ENCODE measurements around the gene CFB.
"Not testable (repeated sequence)": the region's sequence is repeated elsewhere in the genome, so short reads cannot be mapped to it uniquely, and the experiment has no call there.

The CFB gene

DNA sequence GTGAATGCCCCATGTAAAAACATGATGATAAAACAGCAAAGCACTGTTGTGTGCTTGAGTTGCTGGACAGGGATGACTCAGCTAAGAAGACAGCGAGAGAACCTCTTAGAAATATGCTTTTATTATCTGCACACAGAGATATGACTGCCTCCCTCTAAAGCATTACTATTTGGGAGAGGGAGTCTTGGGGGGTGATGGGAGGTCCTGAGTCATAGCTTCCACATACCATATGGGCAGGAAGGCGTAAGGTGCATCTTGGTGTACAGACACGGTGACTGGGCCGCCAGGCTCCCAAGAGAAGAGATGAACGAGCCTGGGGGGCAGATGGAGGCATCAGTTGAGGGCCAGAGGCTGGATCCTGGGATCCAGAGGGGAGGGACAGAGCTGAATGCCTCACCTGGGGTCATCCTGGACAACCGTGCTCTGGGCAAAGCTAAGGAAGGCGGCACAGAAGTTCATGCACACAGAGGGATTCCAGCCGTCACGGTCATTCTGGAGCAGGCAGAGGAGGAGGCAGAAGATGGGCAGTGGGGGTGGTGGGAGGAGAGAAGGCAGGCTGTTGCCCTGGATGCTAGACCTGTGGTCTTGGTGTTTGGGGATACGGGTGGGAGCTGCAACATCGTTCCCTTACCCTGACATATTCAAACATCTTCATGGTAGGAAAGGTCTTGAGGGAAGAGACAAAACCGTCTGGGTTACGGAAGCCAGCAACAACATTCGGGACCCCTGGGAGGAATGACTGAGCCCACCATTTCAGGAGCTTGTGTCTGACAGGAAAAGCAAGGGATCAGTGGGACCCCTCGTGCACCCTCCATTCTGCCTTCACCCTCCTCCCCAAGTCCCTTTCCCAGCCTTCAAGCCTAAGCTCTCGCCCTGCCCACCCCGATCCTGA, 24.1 kb downstream of the CFB start:
- WGBS, 2 experiments = 95% methylated on average over 16 to 17 of the region's 17 CpGs

DNA sequence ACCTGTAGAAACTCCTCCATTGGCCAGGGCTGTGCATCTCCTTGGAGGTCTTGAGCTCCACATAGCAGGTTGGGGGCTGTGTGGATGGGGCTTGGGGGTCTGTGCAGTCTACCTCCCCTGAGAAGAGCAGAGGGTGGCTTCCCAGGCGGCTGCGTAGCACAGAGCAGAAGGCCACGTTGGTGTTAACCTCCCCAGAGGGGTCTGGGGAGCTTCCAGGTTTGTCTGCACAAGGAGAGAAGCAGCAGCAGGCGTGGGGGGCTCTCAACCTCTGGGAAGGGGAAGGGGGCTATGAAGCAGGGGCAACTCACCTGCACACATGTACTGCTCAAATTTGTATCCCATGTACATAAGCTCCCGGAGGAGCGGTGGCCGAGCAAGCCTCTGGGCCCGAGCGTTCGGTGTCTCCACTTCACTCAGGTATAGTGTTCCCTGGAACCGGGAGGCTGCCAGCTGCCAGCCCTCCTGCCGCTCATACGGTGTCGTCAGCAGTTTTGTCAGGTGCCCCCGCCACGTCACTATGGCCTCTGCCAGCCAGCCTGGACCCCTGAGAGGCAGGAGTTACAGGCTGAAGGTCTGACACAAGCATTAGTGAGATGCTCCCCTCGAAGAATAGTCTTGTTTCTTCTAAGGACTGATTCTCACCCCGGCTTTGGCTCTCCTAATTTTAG, 24.8 kb downstream of the CFB start:
- Histone ChIP-seq H3K27ac (ENCODE audit: insufficient read depth, low read depth, low read length, poor library complexity, severe bottlenecking) (peak overlapping the region; percentile 98), H3K4me1 (ENCODE audit: control insufficient read depth, insufficient read depth, low read length) (peaks cover 7% of the 10 kb centered on the region), H3K4me3 (ENCODE audit: insufficient read depth, low read depth, low read length) (peak overlapping the region; percentile 96), H3K9me3 (ENCODE audit: control insufficient read depth, low read length) (no peaks in the 10 kb centered on the region), H3K27me3 (ENCODE audit: control insufficient read depth, insufficient read depth, low read length, poor library complexity, severe bottlenecking) (no peaks in the 10 kb centered on the region), H3K36me3 (ENCODE audit: control insufficient read depth, insufficient read depth, low read length) (peaks cover 38% of the 10 kb centered on the region)
- WGBS, 2 experiments = 95% methylated on average over 18 of the region's 18 CpGs

More for the DNA sequence above, 24.1 kb downstream of the CFB start:
- peaks cover 41% of the 10 kb centered on the region for H3K36me3 ChIP-seq (ENCODE audit: control insufficient read depth, insufficient read depth, low read length)
- no peak overlapping the region for H3K4me3 ChIP-seq (ENCODE audit: insufficient read depth, low read depth, low read length)
- no peaks in the 10 kb centered on the region for H3K27me3 ChIP-seq (ENCODE audit: control insufficient read depth, insufficient read depth, low read length, poor library complexity, severe bottlenecking)
- H3K27ac ChIP-seq (ENCODE audit: insufficient read depth, low read depth, low read length, poor library complexity, severe bottlenecking) = no peak overlapping the region
- H3K9me3 ChIP-seq (ENCODE audit: control insufficient read depth, low read length) = no peaks in the 10 kb centered on the region
- H3K4me1 ChIP-seq (ENCODE audit: control insufficient read depth, insufficient read depth, low read length) = peaks cover 7% of the 10 kb centered on the region

DNA sequence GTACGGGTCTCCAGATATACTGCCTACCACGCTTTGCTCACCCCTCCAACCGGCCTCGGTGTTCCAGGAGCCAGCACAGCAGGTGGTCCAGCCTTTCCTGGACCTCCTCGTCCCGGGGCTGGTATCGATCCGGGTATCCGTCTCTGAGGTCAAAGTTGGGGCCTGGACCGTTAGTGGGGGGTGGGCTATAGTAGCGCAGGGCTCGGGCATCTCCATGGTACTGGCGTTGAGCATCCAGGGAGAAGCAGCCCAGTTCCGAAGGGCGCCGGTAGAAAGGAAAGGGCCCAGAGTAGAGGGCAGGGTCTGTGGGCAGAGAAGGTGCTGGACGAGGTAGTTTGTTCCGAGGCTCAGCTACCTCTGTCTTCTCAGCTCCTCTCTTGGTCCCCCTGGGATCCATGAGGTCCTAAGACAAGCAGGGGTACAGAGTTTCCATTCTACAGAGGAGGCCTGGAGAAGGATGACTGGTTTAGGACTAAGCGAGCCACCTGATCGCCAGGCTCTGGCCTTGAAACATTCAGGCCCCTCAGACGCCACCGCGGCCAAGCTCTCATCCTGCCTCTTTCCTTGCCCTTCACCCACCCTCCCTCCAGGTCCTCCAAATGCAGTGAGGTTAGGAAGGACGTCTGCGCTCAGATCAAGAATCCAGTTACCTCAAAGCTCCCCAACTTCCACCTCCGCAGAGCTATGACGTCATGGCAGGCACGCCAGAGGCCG, 25.5 kb downstream of the CFB start:
- 57% methylated on average over 29 of the region's 29 CpGs for WGBS, 2 experiments

DNA sequence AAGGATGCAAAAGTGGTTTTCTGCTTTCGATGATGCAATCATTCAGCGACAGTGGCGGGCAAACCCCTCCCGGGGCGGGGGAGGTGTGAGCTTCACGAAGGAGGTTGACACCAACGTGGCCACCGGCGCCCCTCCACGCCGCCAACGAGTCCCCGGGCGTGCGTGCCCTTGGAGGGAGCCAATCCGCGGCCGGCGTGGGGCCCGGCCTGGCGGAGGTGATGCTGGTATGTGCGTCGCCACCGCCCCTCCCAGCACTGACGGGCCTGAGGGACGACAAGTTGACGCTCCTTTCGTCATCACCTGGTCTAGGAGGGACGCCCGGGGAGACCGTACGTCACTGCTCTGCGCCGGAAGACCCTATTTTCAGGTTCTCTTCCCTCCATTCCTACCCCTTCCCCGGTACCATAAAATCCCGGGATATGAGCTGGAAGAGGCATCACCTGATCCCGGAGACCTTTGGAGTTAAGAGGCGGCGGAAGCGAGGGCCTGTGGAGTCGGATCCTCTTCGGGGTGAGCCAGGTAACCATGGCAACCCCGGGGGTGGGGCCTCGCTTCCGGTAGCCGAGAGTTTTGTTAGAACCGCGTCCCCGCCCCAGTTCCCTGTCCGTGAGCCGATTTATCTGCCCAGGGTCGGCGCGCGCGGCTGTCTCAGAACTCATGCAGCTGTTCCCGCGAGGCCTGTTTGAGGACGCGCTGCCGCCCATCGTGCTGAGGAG, 26.3 kb downstream of the CFB start, which contains the start of gene DXO:
Gene DXO (minus strand): TSS at position 146 of the 716 bp plus-strand sequence. CDS start 463 bp downstream, outside the sequence.
- H3K27me3 ChIP-seq (ENCODE audit: control insufficient read depth, insufficient read depth, low read length, poor library complexity, severe bottlenecking) = no peaks in the 10 kb centered on the region
- no peaks in the 10 kb centered on the region for H3K9me3 ChIP-seq (ENCODE audit: control insufficient read depth, low read length)
- H3K36me3 ChIP-seq (ENCODE audit: control insufficient read depth, insufficient read depth, low read length) = peaks cover 24% of the 10 kb centered on the region
- peak within 1 kb of the TSS; percentile 98 for H3K27ac ChIP-seq (ENCODE audit: insufficient read depth, low read depth, low read length, poor library complexity, severe bottlenecking)
- H3K4me1 ChIP-seq (ENCODE audit: control insufficient read depth, insufficient read depth, low read length) = peaks cover 7% of the 10 kb centered on the region
- 0% methylated on average over 62 of the region's 62 CpGs for WGBS, 2 experiments
- H3K4me3 ChIP-seq (ENCODE audit: insufficient read depth, low read depth, low read length) = peak within 1 kb of the TSS; percentile 96

More for the DNA sequence above, 25.5 kb downstream of the CFB start:
- no peaks in the 10 kb centered on the region for H3K27me3 ChIP-seq (ENCODE audit: control insufficient read depth, insufficient read depth, low read length, poor library complexity, severe bottlenecking)
- H3K27ac ChIP-seq (ENCODE audit: insufficient read depth, low read depth, low read length, poor library complexity, severe bottlenecking) = peak overlapping the region; percentile 98
- peaks cover 7% of the 10 kb centered on the region for H3K4me1 ChIP-seq (ENCODE audit: control insufficient read depth, insufficient read depth, low read length)
- H3K4me3 ChIP-seq (ENCODE audit: insufficient read depth, low read depth, low read length) = peak overlapping the region; percentile 96
- H3K9me3 ChIP-seq (ENCODE audit: control insufficient read depth, low read length) = no peaks in the 10 kb centered on the region
- peaks cover 31% of the 10 kb centered on the region for H3K36me3 ChIP-seq (ENCODE audit: control insufficient read depth, insufficient read depth, low read length)

DNA sequence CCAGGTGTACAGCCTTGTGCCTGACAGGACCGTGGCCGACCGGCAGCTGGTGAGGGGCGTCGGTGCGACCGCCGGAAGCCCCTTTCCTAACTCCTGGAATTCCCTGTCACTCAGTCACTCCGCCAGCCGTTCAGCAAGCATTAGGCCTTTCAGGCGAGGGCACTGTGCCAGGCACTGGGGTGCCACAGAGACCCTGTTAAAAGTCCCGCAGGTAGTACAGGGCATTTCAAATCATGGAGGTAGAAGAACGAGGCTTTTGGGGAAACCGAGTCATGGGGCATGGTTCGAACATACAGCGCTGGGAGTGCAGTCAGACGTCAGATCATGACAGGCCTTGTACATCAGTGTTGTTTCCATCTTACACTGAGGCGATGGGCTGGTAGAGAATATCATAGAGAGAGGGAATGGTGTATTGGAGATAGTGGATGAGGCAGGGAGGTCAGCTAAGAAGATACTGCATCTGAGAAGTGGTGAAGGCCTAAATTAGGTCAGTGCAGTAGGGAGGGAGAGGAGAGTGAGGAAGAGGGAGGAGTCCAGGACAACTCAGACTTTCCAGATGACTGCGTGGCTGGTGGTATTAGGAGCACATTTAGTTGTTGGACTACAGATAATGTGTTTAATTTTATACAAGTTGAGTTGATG, 26.9 kb downstream of the CFB start:
- H3K9me3 ChIP-seq (ENCODE audit: control insufficient read depth, low read length) = no peaks in the 10 kb centered on the region
- peaks cover 7% of the 10 kb centered on the region for H3K4me1 ChIP-seq (ENCODE audit: control insufficient read depth, insufficient read depth, low read length)
- peaks cover 20% of the 10 kb centered on the region for H3K36me3 ChIP-seq (ENCODE audit: control insufficient read depth, insufficient read depth, low read length)
- 17% methylated on average over 19 of the region's 19 CpGs for WGBS, 2 experiments
- no peaks in the 10 kb centered on the region for H3K27me3 ChIP-seq (ENCODE audit: control insufficient read depth, insufficient read depth, low read length, poor library complexity, severe bottlenecking)
- peak overlapping the region; percentile 96 for H3K4me3 ChIP-seq (ENCODE audit: insufficient read depth, low read depth, low read length)
- H3K27ac ChIP-seq (ENCODE audit: insufficient read depth, low read depth, low read length, poor library complexity, severe bottlenecking) = peak overlapping the region; percentile 98

DNA sequence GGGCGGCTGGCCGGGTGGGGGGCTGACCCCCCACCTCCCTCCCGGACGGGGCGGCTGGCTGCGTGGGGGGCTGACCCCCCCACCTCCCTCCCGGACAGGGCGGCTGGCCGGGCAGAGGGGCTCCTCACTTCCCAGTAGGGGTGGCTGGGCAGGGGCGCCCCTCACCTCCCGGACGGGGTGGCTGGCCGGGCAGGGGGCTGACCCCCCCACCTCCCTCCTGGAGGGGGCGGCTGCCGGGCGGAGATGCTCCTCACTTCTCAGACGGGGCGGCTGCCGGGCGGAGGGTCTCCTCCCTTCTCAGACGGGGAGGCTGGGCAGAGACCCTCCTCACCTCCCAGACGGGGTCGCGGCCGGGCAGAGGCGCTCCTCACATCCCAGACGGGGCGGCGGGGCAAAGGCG, 30.2 kb downstream of the CFB start:
- H3K36me3 ChIP-seq (ENCODE audit: control insufficient read depth, insufficient read depth, low read length); H3K4me3 ChIP-seq (ENCODE audit: insufficient read depth, low read depth, low read length); H3K27me3 ChIP-seq (ENCODE audit: control insufficient read depth, insufficient read depth, low read length, poor library complexity, severe bottlenecking); H3K4me1 ChIP-seq (ENCODE audit: control insufficient read depth, insufficient read depth, low read length); H3K9me3 ChIP-seq (ENCODE audit: control insufficient read depth, low read length); H3K27ac ChIP-seq (ENCODE audit: insufficient read depth, low read depth, low read length, poor library complexity, severe bottlenecking): not testable (repeated sequence)
- WGBS, 2 experiments = 95 to 97% methylated on average over 29 to 30 of the region's 30 CpGs

DNA sequence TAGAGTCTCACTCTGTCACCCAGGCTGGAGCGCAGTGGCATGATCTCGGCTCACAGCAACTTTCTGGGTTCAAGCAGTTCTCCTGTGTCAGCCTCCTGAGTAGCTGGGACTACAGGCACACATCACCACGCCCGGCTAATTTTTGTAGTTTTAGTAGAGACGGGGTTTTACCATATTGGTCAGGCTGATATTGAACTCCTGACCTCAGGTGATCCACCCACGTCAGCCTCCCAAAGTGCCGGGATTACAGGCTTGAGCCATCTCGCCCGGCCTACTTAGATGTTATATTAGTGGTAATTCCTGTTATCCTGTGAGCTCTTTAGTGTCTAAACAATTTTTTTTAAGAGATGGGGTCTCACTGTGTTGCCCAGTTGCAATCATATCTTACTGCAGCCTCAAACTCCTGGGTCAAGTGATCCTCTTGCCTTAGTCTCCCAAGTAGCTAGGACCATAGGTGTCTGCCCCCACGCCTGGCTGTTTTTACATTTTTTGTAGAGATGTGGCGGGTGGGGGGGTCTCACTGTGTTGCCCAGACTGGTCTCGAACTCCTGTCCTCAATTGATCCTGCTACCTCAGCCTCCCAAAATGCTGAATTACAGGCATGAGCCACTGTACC, 32.0 kb downstream of the CFB start:
- Histone ChIP-seq H3K27me3 (ENCODE audit: control insufficient read depth, insufficient read depth, low read length, poor library complexity, severe bottlenecking) (no peaks in the 10 kb centered on the region), H3K4me1 (ENCODE audit: control insufficient read depth, insufficient read depth, low read length) (no peaks in the 10 kb centered on the region), H3K9me3 (ENCODE audit: control insufficient read depth, low read length) (no peaks in the 10 kb centered on the region), H3K4me3 (ENCODE audit: insufficient read depth, low read depth, low read length) (no peak overlapping the region), H3K27ac (ENCODE audit: insufficient read depth, low read depth, low read length, poor library complexity, severe bottlenecking) (no peak overlapping the region), H3K36me3 (ENCODE audit: control insufficient read depth, insufficient read depth, low read length) (no peaks in the 10 kb centered on the region)
- WGBS, 2 experiments = 95 to 96% methylated on average over 12 of the region's 12 CpGs

DNA sequence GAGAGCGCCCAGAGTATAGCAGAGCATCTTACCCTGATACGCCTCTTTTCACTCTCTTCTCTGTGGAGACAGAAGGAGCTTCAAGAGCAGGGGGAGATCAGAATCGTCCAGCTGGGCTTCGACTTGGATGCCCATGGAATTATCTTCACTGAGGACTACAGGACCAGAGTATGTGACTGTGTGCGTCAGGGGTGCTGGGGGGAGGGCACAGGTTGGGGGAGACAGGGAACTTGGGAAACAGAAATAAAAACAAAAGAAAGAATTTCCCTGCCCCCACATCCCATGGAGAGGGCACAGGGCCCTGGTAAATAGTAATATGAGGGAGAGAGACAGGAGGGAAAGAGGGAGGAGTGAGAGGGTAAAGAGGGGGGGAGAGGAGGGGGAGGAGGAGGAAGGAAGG, 32.9 kb downstream of the CFB start:
- Histone ChIP-seq H3K27me3 (ENCODE audit: control insufficient read depth, insufficient read depth, low read length, poor library complexity, severe bottlenecking) (no peaks in the 10 kb centered on the region), H3K4me1 (ENCODE audit: control insufficient read depth, insufficient read depth, low read length) (no peaks in the 10 kb centered on the region), H3K27ac (ENCODE audit: insufficient read depth, low read depth, low read length, poor library complexity, severe bottlenecking) (no peak overlapping the region), H3K36me3 (ENCODE audit: control insufficient read depth, insufficient read depth, low read length) (no peaks in the 10 kb centered on the region), H3K4me3 (ENCODE audit: insufficient read depth, low read depth, low read length) (no peak overlapping the region), H3K9me3 (ENCODE audit: control insufficient read depth, low read length) (no peaks in the 10 kb centered on the region)
- 79 to 91% methylated on average over 5 of the region's 5 CpGs for WGBS, 2 experiments

DNA sequence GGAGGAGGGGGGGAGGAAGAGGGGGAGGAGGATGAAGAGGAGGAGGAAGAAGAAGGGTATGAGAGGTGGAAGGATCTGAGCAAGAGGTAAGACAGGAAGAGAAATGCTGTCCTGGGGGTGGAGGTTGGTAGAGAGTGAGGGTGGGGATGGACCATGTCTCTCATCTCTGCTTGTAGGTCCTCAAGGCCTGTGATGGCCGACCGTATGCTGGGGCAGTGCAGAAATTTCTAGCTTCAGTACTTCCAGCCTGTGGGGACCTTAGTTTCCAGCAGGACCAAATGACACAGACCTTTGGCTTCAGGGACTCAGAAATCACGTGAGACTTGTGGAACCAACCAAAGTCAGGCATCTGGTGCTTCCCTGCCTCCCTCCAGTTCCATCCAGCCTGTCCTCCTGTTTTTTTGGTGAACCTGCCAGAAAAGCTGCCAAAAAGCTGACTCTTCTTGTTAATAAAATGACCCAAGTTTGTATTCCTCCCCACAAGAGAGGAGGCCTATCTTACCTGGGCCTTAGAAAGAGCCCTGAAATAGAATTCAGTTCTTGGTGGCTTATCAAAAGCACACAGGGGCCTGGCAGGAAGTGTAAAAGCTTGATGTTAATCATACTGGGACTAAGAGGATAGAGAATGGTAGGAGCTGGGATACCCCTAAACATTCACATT, 33.5 kb downstream of the CFB start:
- no peaks in the 10 kb centered on the region for H3K9me3 ChIP-seq (ENCODE audit: control insufficient read depth, low read length)
- no peaks in the 10 kb centered on the region for H3K4me1 ChIP-seq (ENCODE audit: control insufficient read depth, insufficient read depth, low read length)
- H3K27me3 ChIP-seq (ENCODE audit: control insufficient read depth, insufficient read depth, low read length, poor library complexity, severe bottlenecking) = no peaks in the 10 kb centered on the region
- H3K27ac ChIP-seq (ENCODE audit: insufficient read depth, low read depth, low read length, poor library complexity, severe bottlenecking) = no peak overlapping the region
- no peaks in the 10 kb centered on the region for H3K36me3 ChIP-seq (ENCODE audit: control insufficient read depth, insufficient read depth, low read length)
- H3K4me3 ChIP-seq (ENCODE audit: insufficient read depth, low read depth, low read length) = no peak overlapping the region
- 93 to 94% methylated on average over 3 of the region's 3 CpGs for WGBS, 2 experiments

All from ectodermal cell (in vitro differentiated cells).